ENCODE measurements around the gene SNCB.

DNA sequence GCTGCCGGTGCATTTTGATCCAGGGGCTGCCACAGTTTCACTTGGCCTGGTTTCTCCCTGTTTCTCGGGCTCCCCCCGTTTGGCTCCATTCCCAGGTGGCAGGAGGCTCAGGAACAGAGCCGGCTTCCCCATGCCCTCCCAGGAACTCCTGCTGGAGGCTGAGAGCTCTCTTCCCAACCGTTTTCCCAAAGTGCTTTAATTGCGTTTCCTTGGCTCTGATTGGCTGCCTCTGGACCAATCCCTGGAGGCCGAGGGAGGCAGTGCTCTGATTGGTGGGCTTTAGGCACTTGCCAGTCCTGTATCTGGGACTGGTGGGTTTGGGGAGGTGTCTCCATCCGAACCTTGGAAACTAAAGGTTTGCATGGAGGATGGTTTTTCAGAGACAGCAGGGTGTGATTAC lies 21.8 kb upstream of the SNCB start:
- TF ChIP-seq, protein P1, sequence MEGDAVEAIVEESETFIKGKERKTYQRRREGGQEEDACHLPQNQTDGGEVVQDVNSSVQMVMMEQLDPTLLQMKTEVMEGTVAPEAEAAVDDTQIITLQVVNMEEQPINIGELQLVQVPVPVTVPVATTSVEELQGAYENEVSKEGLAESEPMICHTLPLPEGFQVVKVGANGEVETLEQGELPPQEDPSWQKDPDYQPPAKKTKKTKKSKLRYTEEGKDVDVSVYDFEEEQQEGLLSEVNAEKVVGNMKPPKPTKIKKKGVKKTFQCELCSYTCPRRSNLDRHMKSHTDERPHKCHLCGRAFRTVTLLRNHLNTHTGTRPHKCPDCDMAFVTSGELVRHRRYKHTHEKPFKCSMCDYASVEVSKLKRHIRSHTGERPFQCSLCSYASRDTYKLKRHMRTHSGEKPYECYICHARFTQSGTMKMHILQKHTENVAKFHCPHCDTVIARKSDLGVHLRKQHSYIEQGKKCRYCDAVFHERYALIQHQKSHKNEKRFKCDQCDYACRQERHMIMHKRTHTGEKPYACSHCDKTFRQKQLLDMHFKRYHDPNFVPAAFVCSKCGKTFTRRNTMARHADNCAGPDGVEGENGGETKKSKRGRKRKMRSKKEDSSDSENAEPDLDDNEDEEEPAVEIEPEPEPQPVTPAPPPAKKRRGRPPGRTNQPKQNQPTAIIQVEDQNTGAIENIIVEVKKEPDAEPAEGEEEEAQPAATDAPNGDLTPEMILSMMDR (IDR thresholded peaks at IDR 0.05; ENCODE audit: low read length), result no peak
- no peak for TF ChIP-seq EZH2 (optimal IDR thresholded peaks at IDR 0.05; ENCODE audit: low read depth, low read length)

Measured in MM.1S (cell line).